HG03045 (cell line): ENCODE measurements around the gene SUFU.
"Not testable (repeated sequence)": the region's sequence is repeated elsewhere in the genome, so short reads cannot be mapped to it uniquely, and the experiment has no call there.

Source experiments
- ATAC-seq: cut with Tn5 transposase; IDR thresholded peaks from one replicate; pipeline ENCODE4 v1.9.1; 2021; ENCODE audit warnings: mild to moderate bottlenecking, moderate library complexity; ENCODE audit not compliant: unreplicated experiment

Gene SUFU

GRCh38 chr10:102511583-102512274 lies 8.0 kb downstream of the SUFU start:
- ATAC-seq: peak; percentile 63

GRCh38 chr10:102514487-102515311 lies 10.9 kb downstream of the SUFU start:
- ATAC-seq: no peak

GRCh38 chr10:102515724-102516123 lies 12.0 kb downstream of the SUFU start:
- no peak for ATAC-seq

GRCh38 chr10:102517553-102517952 lies 13.8 kb downstream of the SUFU start:
- ATAC-seq: no peak

GRCh38 chr10:102519246-102519825 lies 15.6 kb downstream of the SUFU start:
- no peak for ATAC-seq

GRCh38 chr10:102522874-102523249 lies 19.1 kb downstream of the SUFU start:
- ATAC-seq: no peak

GRCh38 chr10:102523250-102524029 lies 19.7 kb downstream of the SUFU start:
- no peak for ATAC-seq

- no peak for ATAC-seq
Measured at GRCh38 chr10:102524746-102525145, 21.0 kb downstream of the SUFU start.

GRCh38 chr10:102527546-102527945 lies 23.8 kb downstream of the SUFU start:
- no peak for ATAC-seq

GRCh38 chr10:102534333-102534732 lies 30.6 kb downstream of the SUFU start:
- ATAC-seq: no peak

- ATAC-seq: not testable (repeated sequence)
Measured at GRCh38 chr10:102534966-102535365, 31.2 kb downstream of the SUFU start.

- no peak for ATAC-seq
Measured at GRCh38 chr10:102535481-102536147, 31.8 kb downstream of the SUFU start.

GRCh38 chr10:102537367-102537766 lies 33.6 kb downstream of the SUFU start:
- ATAC-seq: no peak

GRCh38 chr10:102537948-102538347 lies 34.2 kb downstream of the SUFU start:
- no peak for ATAC-seq

GRCh38 chr10:102538811-102539210 lies 35.0 kb downstream of the SUFU start:
- ATAC-seq: no peak

- no peak for ATAC-seq
Measured at GRCh38 chr10:102540023-102540422, 36.3 kb downstream of the SUFU start.

GRCh38 chr10:102542800-102543418 lies 39.1 kb downstream of the SUFU start:
- no peak for ATAC-seq

- no peak for ATAC-seq
Measured at GRCh38 chr10:102545265-102545871, 41.6 kb downstream of the SUFU start.

- ATAC-seq: no peak
Measured at GRCh38 chr10:102545997-102546396, 42.2 kb downstream of the SUFU start.
